ENCODE measurements around the gene MINDY4. TPM values are rescaled to one million over a fixed set of nuclear protein-coding genes. Genes with fewer than 3 reads are reported as not detected.

The MINDY4 gene
- total RNA-seq, 2 donors from 2014 or later, result 7.5 to 8.6 TPM

GRCh38 chr7:30881448-30881847 lies 110.2 kb downstream of the MINDY4 start:
- intact Hi-C loops (cut with DNase I), result no loop called here
- no peak for DNase-seq
- no peaks in the 10 kb centered on the region for H3K36me3 ChIP-seq (replicated peaks in 1 of 2; ENCODE audit: insufficient read depth in 1 of 2, low read depth in 2 of 2)
- H3K4me3 ChIP-seq, result no peak overlapping the region
- no peak overlapping the region for H3K27ac ChIP-seq
- H3K27me3 ChIP-seq, result no peaks in the 10 kb centered on the region
- 90 to 95% methylated on average over 7 of the region's 7 CpGs for WGBS, 2 donors
- H3K9me3 ChIP-seq, result no peaks in the 10 kb centered on the region
- peaks cover 30% of the 10 kb centered on the region for H3K4me1 ChIP-seq
- TF ChIP-seq POLR2A (IDR thresholded peaks at IDR 0.05), result no peak
- TF ChIP-seq CTCF (IDR thresholded peaks at IDR 0.05), result no peak
- no peak for ATAC-seq

GRCh38 chr7:30884881-30885280 lies 113.7 kb downstream of the MINDY4 start:
- Histone ChIP-seq H3K27ac (no peak overlapping the region), H3K4me1 (peaks cover 39% of the 10 kb centered on the region)
- intact Hi-C loops (cut with DNase I), result no loop called here

GRCh38 chr7:30886608-30887011 lies 115.4 kb downstream of the MINDY4 start:
- H3K27ac ChIP-seq, result peak overlapping the region in 3 of 4 donors; percentile 46 to 72 (median 68)
- no peaks in the 10 kb centered on the region for H3K27me3 ChIP-seq
- intact Hi-C loops (cut with DNase I), result no loop called here
- ATAC-seq, result peak; percentile 54
- peaks cover 34% of the 10 kb centered on the region for H3K4me1 ChIP-seq
- TF ChIP-seq POLR2A (IDR thresholded peaks at IDR 0.05) (no peak), CTCF (IDR thresholded peaks at IDR 0.05) (no peak)
- DNase-seq, result peak in 2 of 4 donors; percentile 29 to 36
- H3K9me3 ChIP-seq, result no peaks in the 10 kb centered on the region
- 44 to 47% methylated on average over 7 of the region's 7 CpGs for WGBS, 2 donors
- no peaks in the 10 kb centered on the region for H3K36me3 ChIP-seq (replicated peaks in 1 of 2; ENCODE audit: insufficient read depth in 1 of 2, low read depth in 2 of 2)
- no peak overlapping the region for H3K4me3 ChIP-seq

More at GRCh38 chr7:30884881-30885280, 113.7 kb downstream of the MINDY4 start:
- Histone ChIP-seq H3K36me3 (replicated peaks in 1 of 2; ENCODE audit: insufficient read depth in 1 of 2, low read depth in 2 of 2) (no peaks in the 10 kb centered on the region), H3K27me3 (no peaks in the 10 kb centered on the region), H3K9me3 (no peaks in the 10 kb centered on the region), H3K4me3 (no peak overlapping the region)
- DNase-seq (no peak), ATAC-seq (no peak)
- TF ChIP-seq CTCF (IDR thresholded peaks at IDR 0.05) (no peak), POLR2A (IDR thresholded peaks at IDR 0.05) (no peak)

- ATAC-seq (peak; percentile 38), DNase-seq (peak in 3 of 4 donors; percentile 35 to 69 (median 50))
- WGBS, 2 donors, result 50 to 55% methylated on average over 6 to 10 of the region's 10 CpGs
- no peaks in the 10 kb centered on the region for H3K27me3 ChIP-seq
- intact Hi-C loops (cut with DNase I), result no loop called here
- H3K36me3 ChIP-seq (replicated peaks in 1 of 2; ENCODE audit: insufficient read depth in 1 of 2, low read depth in 2 of 2), result no peaks in the 10 kb centered on the region
- peak overlapping the region in 3 of 4 donors; percentile 46 to 72 (median 68) for H3K27ac ChIP-seq
- no peak for TF ChIP-seq POLR2A (IDR thresholded peaks at IDR 0.05)
- no peak for TF ChIP-seq CTCF (IDR thresholded peaks at IDR 0.05)
- H3K4me3 ChIP-seq, result no peak overlapping the region
- H3K4me1 ChIP-seq, result peaks cover 37% of the 10 kb centered on the region
- no peaks in the 10 kb centered on the region for H3K9me3 ChIP-seq
Measured at GRCh38 chr7:30887464-30887872, 116.3 kb downstream of the MINDY4 start.

- Histone ChIP-seq H3K27me3 (no peaks in the 10 kb centered on the region), H3K27ac (peak overlapping the region in 2 of 4 donors; percentile 40 to 68), H3K9me3 (no peaks in the 10 kb centered on the region), H3K36me3 (replicated peaks in 1 of 2; ENCODE audit: insufficient read depth in 1 of 2, low read depth in 2 of 2) (no peaks in the 10 kb centered on the region), H3K4me3 (no peak overlapping the region), H3K4me1 (peaks cover 50% of the 10 kb centered on the region)
- intact Hi-C loops (cut with DNase I), result no loop called here
- peak; percentile 26 for ATAC-seq
- 68 to 70% methylated on average over 3 of the region's 3 CpGs for WGBS, 2 donors
- TF ChIP-seq POLR2A (IDR thresholded peaks at IDR 0.05), result no peak
- no peak for TF ChIP-seq CTCF (IDR thresholded peaks at IDR 0.05)
- DNase-seq, result peak in 1 of 4 donors; percentile 47
Measured at GRCh38 chr7:30888747-30889146, 117.5 kb downstream of the MINDY4 start.
